ENCODE measurements around the gene FGF14.

Gene FGF14

DNA sequence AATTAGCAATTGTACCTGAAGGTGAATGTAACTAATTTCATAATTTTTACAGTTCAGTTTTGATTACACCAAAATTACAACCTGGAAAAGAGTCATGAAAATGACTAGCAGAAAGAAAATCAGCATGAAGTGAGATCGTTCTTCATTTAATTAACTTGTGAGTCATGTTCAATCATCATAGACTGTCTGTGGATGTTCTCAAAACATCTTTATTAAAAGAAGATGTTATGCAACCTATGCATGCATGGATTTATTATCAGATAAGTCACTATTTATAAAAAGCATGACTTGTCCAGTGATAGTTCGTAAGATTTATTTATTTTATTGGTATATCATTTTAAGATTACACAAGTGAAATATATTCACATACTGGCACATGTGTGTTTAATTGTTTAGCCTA is 703.4 kb downstream of the FGF14 start:
- no peak for DNase-seq

DNA sequence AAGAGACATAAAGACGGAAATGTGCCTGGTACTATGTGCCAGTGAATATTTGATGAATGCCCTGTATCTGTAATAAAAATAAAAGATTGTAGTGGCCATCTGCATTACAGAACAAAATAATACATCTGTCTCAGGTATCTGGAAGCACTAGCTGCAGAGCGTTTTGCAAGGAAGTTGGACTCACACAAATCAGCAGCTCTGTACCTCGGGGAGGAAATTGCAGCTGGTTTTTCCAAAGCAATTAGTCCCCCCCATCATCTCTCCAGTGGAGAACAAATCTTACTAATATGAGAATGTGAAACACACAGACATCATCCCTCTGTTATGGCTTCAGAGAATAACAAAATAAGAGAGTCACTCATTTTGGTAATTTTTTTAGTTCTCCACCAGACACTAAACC is 704.1 kb downstream of the FGF14 start:
- no peak for DNase-seq

DNA sequence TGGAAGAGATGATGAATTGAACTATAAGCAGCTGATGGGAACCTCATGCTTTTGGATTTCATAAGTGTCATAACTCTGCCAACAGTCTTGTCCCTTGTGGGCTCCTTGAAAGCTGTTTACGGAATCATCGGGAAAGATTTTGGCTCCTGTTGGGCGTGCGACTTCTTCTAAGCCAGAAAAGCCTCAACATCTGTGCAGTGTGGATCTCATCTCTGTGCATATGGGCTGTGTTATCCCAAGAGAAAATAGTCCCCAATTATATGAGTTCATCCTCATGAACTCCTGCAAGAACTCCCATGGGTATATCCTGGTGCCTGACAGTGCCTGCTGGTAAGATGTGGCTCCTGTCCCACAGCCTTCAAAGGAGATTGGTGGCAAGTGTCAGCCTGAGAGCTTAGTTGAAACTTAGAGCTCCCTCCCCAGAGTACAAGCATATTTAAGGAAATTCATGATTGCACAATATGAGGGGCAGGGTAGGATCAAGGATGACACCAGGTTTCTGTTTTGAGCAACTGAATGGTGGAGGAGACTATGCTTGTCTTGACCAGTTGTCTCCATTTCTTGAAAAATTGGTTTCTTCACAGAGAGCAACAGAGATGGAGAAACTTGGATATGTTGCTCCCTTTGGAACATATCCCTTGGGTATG is 705.9 kb downstream of the FGF14 start:
- DNase-seq, result no peak

DNA sequence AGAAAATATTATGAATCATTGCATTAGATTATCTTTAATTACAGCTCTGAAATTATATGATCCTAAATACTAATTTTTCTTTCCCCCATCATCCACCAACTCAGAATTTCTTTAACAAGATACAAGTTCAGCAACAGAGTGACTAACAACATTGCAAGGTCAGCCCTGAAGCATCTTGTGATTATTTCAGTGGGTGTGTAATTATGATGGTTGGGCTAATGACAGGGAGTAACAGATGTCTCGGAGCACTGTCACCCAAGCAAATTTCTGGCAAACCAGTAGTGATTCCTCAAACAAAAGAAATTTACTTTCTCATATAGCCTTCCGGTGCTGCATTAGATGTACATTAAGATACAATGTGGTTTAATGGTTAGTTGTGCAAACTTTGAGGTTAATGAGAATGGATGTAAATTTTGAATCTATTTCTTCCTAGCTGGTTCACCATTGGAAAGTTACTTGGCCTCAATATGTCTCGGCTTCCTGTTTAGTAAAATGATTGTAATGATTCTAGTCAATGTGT is 710.4 kb downstream of the FGF14 start:
- DNase-seq, result no peak

DNA sequence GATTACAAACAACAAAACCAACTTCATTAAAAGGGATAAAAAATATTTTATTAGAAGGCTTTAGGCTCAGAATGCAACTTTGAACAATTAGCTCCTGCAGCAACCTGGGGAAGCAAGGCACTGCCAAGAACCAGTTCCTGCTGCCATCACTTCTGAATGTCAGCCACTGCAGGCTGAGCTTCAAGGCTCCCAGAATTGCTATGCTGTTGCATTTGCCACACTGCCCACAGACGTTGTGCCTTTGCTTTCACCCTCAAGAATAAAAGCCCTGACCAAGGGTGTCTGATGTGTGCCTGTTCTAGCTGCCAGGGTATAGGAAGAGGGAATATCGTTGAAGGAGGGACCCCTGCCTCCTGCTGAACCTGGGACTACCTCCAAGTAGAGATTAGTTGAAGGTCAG is 711.0 kb downstream of the FGF14 start:
- DNase-seq, result no peak

DNA sequence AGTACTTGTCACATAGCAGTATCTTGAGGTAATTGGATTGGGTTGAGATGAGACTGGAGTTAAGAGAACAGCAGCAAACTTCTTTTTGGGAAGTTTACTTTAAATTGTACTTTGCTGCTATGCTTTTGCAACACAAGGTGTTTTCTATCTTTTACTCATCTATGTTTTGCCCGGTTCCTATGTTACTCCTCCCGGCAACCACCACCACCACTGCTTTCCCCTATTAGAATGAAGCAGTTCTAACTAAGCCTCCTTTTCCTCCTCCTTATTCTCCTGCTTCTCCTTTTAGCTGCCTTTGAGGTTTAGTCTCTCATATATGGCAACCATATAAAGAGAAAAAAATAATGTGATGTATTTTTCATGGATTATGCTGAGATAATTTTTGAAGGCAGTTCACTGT is 715.8 kb downstream of the FGF14 start:
- DNase-seq, result no peak

DNA sequence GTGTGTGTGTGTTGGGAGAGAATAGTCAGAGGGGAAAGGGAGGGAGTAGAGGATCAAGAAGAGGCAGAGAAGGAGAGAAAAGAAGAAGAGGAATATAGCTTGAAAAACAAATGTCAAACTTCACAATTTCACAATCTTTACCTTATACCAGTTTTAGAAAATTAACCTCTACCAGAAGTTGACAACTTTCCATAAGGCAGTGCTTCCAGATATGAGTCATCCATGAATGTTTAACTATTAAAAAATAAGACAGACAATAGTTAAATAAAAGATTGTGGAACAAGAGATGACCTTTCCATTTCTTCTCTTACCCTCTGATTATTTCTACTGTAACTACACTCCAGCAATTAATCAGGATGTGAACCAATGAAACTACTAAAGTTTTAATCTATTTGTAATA is 720.0 kb downstream of the FGF14 start:
- no peak for DNase-seq

DNA sequence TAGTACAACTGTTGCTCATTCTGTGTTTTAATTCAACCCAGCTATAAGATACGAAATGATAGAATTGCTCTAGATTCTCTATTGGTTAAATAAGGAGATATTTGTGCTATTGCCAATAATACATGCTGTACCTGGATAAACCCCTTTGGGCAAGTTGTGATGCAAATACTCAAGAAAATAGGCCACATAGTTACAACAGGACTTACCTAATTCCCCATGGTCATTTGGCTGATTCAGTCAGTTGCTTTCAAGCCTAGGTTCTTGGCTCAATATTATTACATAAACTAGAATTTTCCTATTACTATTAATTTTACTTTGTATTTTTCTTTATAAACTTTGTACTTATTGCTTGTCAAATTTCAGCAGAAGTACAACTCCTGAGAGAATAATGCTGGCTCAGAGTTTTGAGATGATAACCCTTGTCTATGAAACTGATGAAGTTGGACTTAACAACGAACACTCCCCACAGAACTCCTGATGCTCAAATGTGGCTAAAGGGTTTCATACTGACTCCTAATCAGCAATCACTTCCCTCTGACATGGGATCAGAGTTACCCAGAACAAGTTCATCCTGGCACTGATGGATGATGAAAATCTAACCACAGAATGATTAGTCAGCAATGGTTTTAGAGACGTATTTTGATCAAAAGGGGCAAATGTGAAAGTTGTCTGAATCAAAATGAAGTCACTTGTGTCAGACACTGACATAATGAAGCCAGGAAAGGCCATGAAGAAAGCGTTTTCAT is 728.3 kb downstream of the FGF14 start:
- no peak for DNase-seq

DNA sequence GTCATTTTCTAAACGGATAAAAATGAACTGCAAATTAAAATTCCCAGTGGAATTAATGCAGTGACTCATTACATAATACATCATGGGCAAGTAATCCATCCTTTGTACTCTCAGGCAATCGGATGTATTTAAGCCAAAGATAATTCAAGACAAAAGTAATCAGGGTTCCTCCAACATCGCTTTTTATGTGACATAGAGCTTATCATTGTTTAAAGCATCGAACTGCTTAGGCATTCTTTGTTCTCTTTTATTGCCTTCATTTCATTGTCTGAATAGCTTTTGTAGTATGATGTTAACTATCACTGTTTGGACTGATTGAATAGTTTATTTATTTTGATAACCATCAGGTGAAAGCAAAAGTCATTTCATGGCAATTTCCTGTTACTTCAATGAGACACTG is 740.0 kb downstream of the FGF14 start:
- DNase-seq, result no peak
